GM18499 (cell line): ENCODE measurements around the gene KRTAP12-4.
"Not testable (repeated sequence)": the region's sequence is repeated elsewhere in the genome, so short reads cannot be mapped to it uniquely, and the experiment has no call there.

Experiments
- ATAC-seq: cut with Tn5 transposase; IDR thresholded peaks from one replicate; pipeline ENCODE4 v1.9.1; 2021; ENCODE audit warnings: moderate number of reproducible peaks; ENCODE audit not compliant: insufficient read depth, unreplicated experiment

The KRTAP12-4 gene

GRCh38 chr21:44689740-44690139 is 35.3 kb upstream of the KRTAP12-4 start:
- not testable (repeated sequence) for ATAC-seq

- ATAC-seq = no peak
These were observed 33.2 kb upstream of the KRTAP12-4 start for GRCh38 chr21:44687671-44688070.

- no peak for ATAC-seq
These were observed 32.5 kb upstream of the KRTAP12-4 start for GRCh38 chr21:44686843-44687561.

GRCh38 chr21:44686000-44686781 is 31.7 kb upstream of the KRTAP12-4 start:
- ATAC-seq = no peak

- not testable (repeated sequence) for ATAC-seq
These were observed 30.6 kb upstream of the KRTAP12-4 start for GRCh38 chr21:44685050-44685449.

- no peak for ATAC-seq
These were observed 30.0 kb upstream of the KRTAP12-4 start for GRCh38 chr21:44684483-44684882.

- no peak for ATAC-seq
These were observed 29.6 kb upstream of the KRTAP12-4 start for GRCh38 chr21:44684077-44684476.

- no peak for ATAC-seq
These were observed 28.2 kb upstream of the KRTAP12-4 start for GRCh38 chr21:44682580-44683151.

GRCh38 chr21:44681861-44682579 is 27.6 kb upstream of the KRTAP12-4 start, which contains the start of gene KRTAP12-1:
KRTAP12-1 (minus strand) TSS chr21:44682163; CDS start chr21:44682123, 40 bp downstream.
- ATAC-seq = no peak

GRCh38 chr21:44681152-44681551 is 26.7 kb upstream of the KRTAP12-4 start:
- no peak for ATAC-seq

- ATAC-seq = no peak
These were observed 23.4 kb upstream of the KRTAP12-4 start for GRCh38 chr21:44677881-44678280.

- ATAC-seq = no peak
These were observed 17.5 kb upstream of the KRTAP12-4 start for GRCh38 chr21:44671911-44672310.

- no peak for ATAC-seq
These were observed 16.4 kb upstream of the KRTAP12-4 start for GRCh38 chr21:44670642-44671432.

GRCh38 chr21:44667612-44668011 is 13.2 kb upstream of the KRTAP12-4 start:
- ATAC-seq = no peak

- ATAC-seq = no peak
These were observed 12.2 kb upstream of the KRTAP12-4 start, which contains the start of gene KRTAP12-2 for GRCh38 chr21:44666401-44667320. KRTAP12-2 (minus strand) TSS chr21:44666927; CDS start chr21:44666886, 41 bp downstream.

GRCh38 chr21:44664691-44665090 is 10.2 kb upstream of the KRTAP12-4 start:
- ATAC-seq = no peak

GRCh38 chr21:44661567-44661966 is 7.1 kb upstream of the KRTAP12-4 start:
- not testable (repeated sequence) for ATAC-seq

- no peak for ATAC-seq
These were observed 4.6 kb upstream of the KRTAP12-4 start for GRCh38 chr21:44658913-44659595.
